Right lobe of liver (tissue), 6 donors: Measurements from ENCODE around the gene MSTO1. TPM values are rescaled to one million over a fixed set of nuclear protein-coding genes. Genes with fewer than 3 reads are reported as not detected.
"Not testable (repeated sequence)": the region's sequence is repeated elsewhere in the genome, so short reads cannot be mapped to it uniquely, and the experiment has no call there.

Experiments
- ATAC-seq, 4 donors: fragments of 200-7000 bp; cut with Tn5 transposase; one replicate each; pipeline ENCODE4 v1.9.1; 2020; ENCODE audit warnings: mild to moderate bottlenecking in 4 of 4, moderate library complexity in 4 of 4
- DNase-seq, 3 donors: peaks; one replicate each; pipeline ENCODE4 v3.0.0-alpha.2; 2020
- H3K27ac ChIP-seq, 3 donors: fragments of 200-600 bp; one replicate each; pipeline ENCODE4 v1.8.0; 2022
- H3K27me3 ChIP-seq, 2 donors: fragments of 200-600 bp; one replicate each; pipeline ENCODE4 v1.8.0; 2022
- H3K36me3 ChIP-seq, 4 donors: fragments of 200-600 bp; sonication (generic) in 1 of 4; one replicate each; pipeline versions ENCODE4 v1.5.1 to v1.8.0; 2017 to 2022; ENCODE audit warnings: control low read depth in 1 of 4
- H3K4me1 ChIP-seq, 4 donors: fragments of 200-600 bp; sonication (generic) in 1 of 4; one replicate each; pipeline versions ENCODE4 v1.5.1 to v1.8.0; 2017 to 2022; ENCODE audit warnings: control low read depth in 1 of 4
- H3K4me3 ChIP-seq, 3 donors: fragments of 200-600 bp; one replicate each; pipeline ENCODE4 v1.8.0; 2022
- H3K9me3 ChIP-seq, 4 donors: fragments of 200-600 bp; sonication (generic) in 1 of 4; one replicate each; pipeline versions ENCODE4 v1.5.1 to v1.8.0; 2017 to 2022; ENCODE audit warnings: control low read depth in 1 of 4
- CTCF ChIP-seq, 4 donors: fragments of 200-600 bp in 3 of 4; fragments of 450-650 bp in 1 of 4; IDR thresholded peaks; one replicate each; pipeline versions ENCODE4 v1.5.1 to v1.8.0; 2016 to 2022; ENCODE audit warnings: antibody characterized with exemption in 4 of 4, mild to moderate bottlenecking in 2 of 4
- POLR2A ChIP-seq: fragments of 450-650 bp; IDR thresholded peaks from one replicate; pipeline ENCODE4 v1.6.1; 2017; ENCODE audit warnings: antibody characterized with exemption, mild to moderate bottlenecking
- WGBS: methylation state at CpG from one replicate; pipeline ENCODE4 v1.1.6; 2018; ENCODE audit warnings: low coverage, low lambda C conversion rate; ENCODE audit not compliant: insufficient coverage; ENCODE audit errors: missing lambda C conversion rate; 5-methylcytosine and 5-hydroxymethylcytosine counted together
- intact Hi-C, 2 donors: fragments of 100-400 bp; cut with DNase I; formaldehyde crosslinking; loops; one replicate each; pipeline versions ENCODE4 v1.11.2 to v1.14.1; 2022
- total RNA-seq, 6 experiments: library from RNA; depleted of rRNA in 2 of 6; stranded (reverse); fragments of >200 nt in 2 of 6; fragmentation: NEBNext Ultra II Directional in 3 of 6; extraction: Animal tissue kit (Norgen Biotek cat#: 25700) in 3 of 6; gene quantifications; one replicate each; pipeline versions ENCODE4 v1.1.0 to v1.2.4, GENCODE V29; 2016 to 2023
- donor health status: DM: no; HTN: yes; CAD: no.
- donor health status: DM: no; HTN: no; CAD: no.
- donor health status: DM: no; HTN: no; CAD: no.
- donor health status: DM: no; HTN: yes; CAD: no.
- donor health status: DM: no; HTN: yes; CAD: no.

Gene MSTO1
- total RNA-seq, 6 experiments from 2014 or later, result 9.5 to 22.0 (median 16.7) TPM

GRCh38 chr1:155591770-155592169 lies 18.2 kb upstream of the MSTO1 start:
- Histone ChIP-seq H3K27ac (no peak overlapping the region), H3K36me3 (no peaks in the 10 kb centered on the region), H3K4me3 (no peak overlapping the region), H3K9me3 (no peaks in the 10 kb centered on the region), H3K4me1 (no peaks in the 10 kb centered on the region), H3K27me3 (no peaks in the 10 kb centered on the region)
- ATAC-seq, result peak; percentile 78 to 83 (median 80)
- intact Hi-C loops, result no loop called here
- TF ChIP-seq CTCF (IDR thresholded peaks at IDR 0.05) (peak; percentile 50 to 60 (median 56)), POLR2A (no peak)
- no peak for DNase-seq
- 31% methylated on average over 6 of the region's 6 CpGs for WGBS

- intact Hi-C loops, H3K9me3 ChIP-seq, DNase-seq, H3K27me3 ChIP-seq, H3K36me3 ChIP-seq, H3K27ac ChIP-seq, H3K4me3 ChIP-seq, ATAC-seq, H3K4me1 ChIP-seq: not testable (repeated sequence)
- WGBS, result 60% methylated on average over 3 of the region's 3 CpGs
Measured at GRCh38 chr1:155595877-155596474, 14.0 kb upstream of the MSTO1 start.

- no peaks in the 10 kb centered on the region for H3K36me3 ChIP-seq
- WGBS, result 100% methylated on average over 2 of the region's 5 CpGs
- intact Hi-C loops, result no loop called here
- no peak overlapping the region for H3K4me3 ChIP-seq
- no peak for ATAC-seq
- no peak for DNase-seq
- H3K27me3 ChIP-seq, result no peaks in the 10 kb centered on the region
- no peaks in the 10 kb centered on the region for H3K9me3 ChIP-seq
- H3K27ac ChIP-seq, result no peak overlapping the region
- H3K4me1 ChIP-seq, result no peaks in the 10 kb centered on the region
- TF ChIP-seq POLR2A, result no peak
- TF ChIP-seq CTCF (IDR thresholded peaks at IDR 0.05), result no peak
Measured at GRCh38 chr1:155596864-155597263, 13.2 kb upstream of the MSTO1 start.

- Histone ChIP-seq H3K27ac (no peak overlapping the region), H3K36me3 (no peaks in the 10 kb centered on the region), H3K4me1 (no peaks in the 10 kb centered on the region), H3K27me3 (no peaks in the 10 kb centered on the region), H3K4me3 (no peak overlapping the region), H3K9me3 (no peaks in the 10 kb centered on the region)
- WGBS, result 37% methylated on average over 12 of the region's 12 CpGs
- ATAC-seq, result peak in 1 of 4 donors; percentile 16
- no peak for TF ChIP-seq CTCF (IDR thresholded peaks at IDR 0.05)
- TF ChIP-seq POLR2A, result no peak
- no peak for DNase-seq
- intact Hi-C loops, result no loop called here
Measured at GRCh38 chr1:155598842-155599331, 11.1 kb upstream of the MSTO1 start.

- H3K4me1 ChIP-seq, H3K9me3 ChIP-seq, intact Hi-C loops, H3K27ac ChIP-seq, H3K36me3 ChIP-seq, ATAC-seq, H3K27me3 ChIP-seq, H3K4me3 ChIP-seq, DNase-seq: not testable (repeated sequence)
- WGBS, result 27% methylated on average over 4 of the region's 12 CpGs
Measured at GRCh38 chr1:155599828-155600572, 10.0 kb upstream of the MSTO1 start.
